IPS-15b (cell line): ENCODE data around the gene BCL6B.
A peak's percentile ranks its signal among the peaks of the same experiment; 100 is the strongest.

Source experiments
- H3K27me3 ChIP-seq: one replicate; pipeline ENCODE4 v1.6.1; 2013; ENCODE audit warnings: low read length; ENCODE audit not compliant: control insufficient read depth, insufficient read depth
- H3K36me3 ChIP-seq: one replicate; pipeline ENCODE4 v1.6.1; 2013; ENCODE audit warnings: low read length; ENCODE audit not compliant: control insufficient read depth, insufficient read depth
- H3K4me1 ChIP-seq: one replicate; pipeline ENCODE4 v1.6.1; 2013; ENCODE audit warnings: mild to moderate bottlenecking, low read length; ENCODE audit not compliant: control insufficient read depth, insufficient read depth
- H3K4me3 ChIP-seq: one replicate; pipeline ENCODE4 v1.5.1; 2013; ENCODE audit warnings: low read depth, low read length
- H3K9ac ChIP-seq: one replicate; pipeline ENCODE4 v1.6.1; 2013; ENCODE audit warnings: low read depth, mild to moderate bottlenecking, low read length
- H3K9me3 ChIP-seq: one replicate; pipeline ENCODE4 v1.6.1; 2013; ENCODE audit warnings: mild to moderate bottlenecking, low read length; ENCODE audit not compliant: control insufficient read depth, insufficient read depth

BCL6B gene

GRCh38 chr17:6997171-6997570 lies 25.7 kb upstream of the BCL6B start:
- no peak overlapping the region for H3K4me3 ChIP-seq
- H3K9me3 ChIP-seq = no peaks in the 10 kb centered on the region
- H3K27me3 ChIP-seq = peaks cover 32% of the 10 kb centered on the region
- peaks cover 16% of the 10 kb centered on the region for H3K36me3 ChIP-seq
- H3K9ac ChIP-seq = no peak overlapping the region
- H3K4me1 ChIP-seq = peaks cover 3% of the 10 kb centered on the region

DNA sequence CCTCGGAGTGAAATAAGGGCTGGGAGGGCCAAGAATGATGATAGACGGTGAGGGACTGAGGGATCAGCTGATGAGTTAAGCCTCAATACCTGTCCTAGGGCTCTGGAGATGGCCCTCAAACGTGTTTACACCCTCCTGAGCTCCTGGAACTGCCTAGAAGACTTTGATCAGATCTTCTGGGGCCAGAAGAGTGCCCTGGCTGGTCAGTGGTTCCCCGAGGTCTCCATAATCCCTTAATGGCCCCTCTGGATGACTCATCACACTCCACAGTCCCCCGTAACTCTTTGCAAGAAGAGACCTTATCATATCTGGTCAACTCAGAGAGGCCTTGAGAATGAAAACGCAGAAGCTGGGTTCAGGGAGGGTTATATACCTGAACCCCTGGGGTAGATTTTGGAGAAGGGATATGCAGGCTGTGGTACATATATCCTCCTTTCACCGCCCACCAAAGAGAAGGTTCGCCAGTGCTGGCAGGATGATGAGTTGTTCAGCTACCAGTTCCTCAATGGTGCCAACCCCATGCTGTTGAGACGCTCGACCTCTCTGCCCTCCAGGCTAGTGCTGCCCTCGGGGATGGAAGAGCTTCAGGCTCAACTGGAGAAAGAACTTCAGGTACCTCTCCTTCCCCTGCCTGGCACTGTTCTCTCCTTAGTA lies 23.9 kb upstream of the BCL6B start:
- peaks cover 17% of the 10 kb centered on the region for H3K36me3 ChIP-seq
- no peaks in the 10 kb centered on the region for H3K9me3 ChIP-seq
- H3K27me3 ChIP-seq = peaks cover 24% of the 10 kb centered on the region
- H3K4me3 ChIP-seq = no peak overlapping the region
- H3K9ac ChIP-seq = no peak overlapping the region
- H3K4me1 ChIP-seq = peaks cover 3% of the 10 kb centered on the region

DNA sequence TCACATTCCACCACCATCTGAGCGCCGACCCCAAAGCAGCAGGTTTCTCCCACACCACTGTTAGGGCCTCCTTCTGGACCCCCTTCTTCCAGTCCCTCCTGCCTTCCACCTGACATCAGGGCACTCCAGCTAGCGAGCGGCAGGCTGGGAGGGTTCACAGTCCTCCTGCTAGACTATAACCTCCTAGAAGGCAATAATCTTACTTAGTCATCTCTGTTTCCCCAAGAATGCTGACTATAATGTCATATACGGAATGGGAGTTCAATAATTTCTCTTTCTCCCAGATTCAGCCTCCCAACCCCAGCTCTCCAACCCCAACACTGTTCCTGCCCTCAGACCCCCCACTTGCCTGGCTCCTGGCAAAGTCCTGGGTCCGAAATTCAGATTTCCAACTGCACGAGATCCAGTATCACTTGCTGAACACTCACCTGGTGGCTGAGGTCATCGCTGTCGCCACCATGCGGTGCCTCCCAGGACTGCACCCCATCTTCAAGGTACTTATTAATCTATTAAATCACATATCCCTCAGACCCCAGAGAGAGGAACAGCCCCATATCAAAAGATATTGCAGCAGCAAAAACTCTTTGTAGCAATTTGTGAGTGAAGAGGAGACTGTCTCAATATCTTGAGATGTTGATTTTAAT lies 21.4 kb upstream of the BCL6B start:
- Histone ChIP-seq H3K4me3 (no peak overlapping the region), H3K4me1 (no peaks in the 10 kb centered on the region), H3K9me3 (no peaks in the 10 kb centered on the region), H3K27me3 (peaks cover 8% of the 10 kb centered on the region), H3K9ac (no peak overlapping the region), H3K36me3 (peaks cover 14% of the 10 kb centered on the region)

DNA sequence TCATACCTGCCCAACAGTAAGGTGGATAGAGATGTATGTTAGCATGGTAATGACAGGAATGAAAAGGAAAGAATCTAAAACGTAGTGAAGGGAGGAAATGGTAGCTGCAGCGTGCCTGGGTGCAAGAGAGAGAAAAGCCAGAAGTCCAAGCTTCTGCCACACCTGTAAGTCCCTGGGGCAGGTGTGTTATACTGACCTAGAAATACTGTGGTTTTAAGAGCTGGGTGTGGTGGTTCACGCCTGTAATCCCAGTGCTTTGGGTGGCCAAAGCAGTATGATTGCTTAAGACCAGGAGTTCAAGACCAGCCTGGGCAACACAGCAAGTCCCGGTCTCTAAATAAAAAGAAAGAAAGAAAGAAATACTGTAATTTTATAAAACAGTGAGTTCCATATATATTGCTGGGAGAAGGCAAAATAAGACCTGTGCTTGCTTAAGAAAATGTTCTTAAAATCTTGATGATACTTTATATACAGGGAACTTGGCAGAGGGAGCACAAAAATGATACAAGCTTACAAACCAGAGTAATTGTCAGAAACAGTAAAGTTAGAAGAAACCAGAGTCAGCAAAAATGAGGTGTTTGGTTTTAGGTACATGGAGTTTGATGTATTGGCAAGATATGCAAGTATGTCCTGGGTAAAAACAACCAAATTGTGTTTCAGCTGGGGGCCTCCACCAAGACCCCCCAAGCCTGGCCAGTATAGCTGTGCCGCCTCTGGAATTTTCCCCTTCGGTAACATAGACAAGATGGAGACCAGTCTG lies 20.4 kb upstream of the BCL6B start:
- Histone ChIP-seq H3K4me3 (no peak overlapping the region), H3K27me3 (no peaks in the 10 kb centered on the region), H3K4me1 (no peaks in the 10 kb centered on the region), H3K9me3 (no peaks in the 10 kb centered on the region), H3K36me3 (peaks cover 13% of the 10 kb centered on the region), H3K9ac (no peak overlapping the region)

DNA sequence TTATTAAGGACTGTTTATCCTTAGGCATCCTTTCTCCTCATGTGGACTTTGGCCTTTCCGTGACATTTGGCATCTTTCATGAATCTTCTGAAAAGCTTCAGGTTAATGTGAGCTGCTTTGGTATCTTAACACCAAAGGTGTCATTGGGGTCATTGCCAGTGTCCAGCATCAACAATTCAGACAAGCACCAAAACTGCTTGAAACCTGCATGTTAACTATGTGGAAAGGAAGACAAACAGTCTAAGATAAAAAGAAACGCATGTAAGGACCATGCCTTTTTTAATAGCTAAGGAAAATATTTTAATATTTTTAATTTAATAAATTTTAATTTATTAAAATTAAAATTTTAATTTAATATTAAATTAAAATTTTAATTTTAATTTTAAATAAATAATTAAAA lies 19.1 kb upstream of the BCL6B start:
- Histone ChIP-seq H3K4me1 (no peaks in the 10 kb centered on the region), H3K36me3 (peaks cover 13% of the 10 kb centered on the region), H3K9me3 (no peaks in the 10 kb centered on the region), H3K9ac (no peak overlapping the region), H3K27me3 (no peaks in the 10 kb centered on the region), H3K4me3 (no peak overlapping the region)

- no peaks in the 10 kb centered on the region for H3K4me1 ChIP-seq
- no peak overlapping the region for H3K9ac ChIP-seq
- no peak overlapping the region for H3K4me3 ChIP-seq
- H3K9me3 ChIP-seq = no peaks in the 10 kb centered on the region
- no peaks in the 10 kb centered on the region for H3K27me3 ChIP-seq
- H3K36me3 ChIP-seq = peaks cover 7% of the 10 kb centered on the region
These were observed 18.2 kb upstream of the BCL6B start for GRCh38 chr17:7004398-7005253.

- no peaks in the 10 kb centered on the region for H3K9me3 ChIP-seq
- H3K4me1 ChIP-seq = no peaks in the 10 kb centered on the region
- H3K9ac ChIP-seq = no peak overlapping the region
- H3K36me3 ChIP-seq = peaks cover 4% of the 10 kb centered on the region
- no peaks in the 10 kb centered on the region for H3K27me3 ChIP-seq
- H3K4me3 ChIP-seq = no peak overlapping the region
These were observed 17.1 kb upstream of the BCL6B start for GRCh38 chr17:7005716-7006115.

GRCh38 chr17:7007143-7007542 lies 15.7 kb upstream of the BCL6B start:
- no peaks in the 10 kb centered on the region for H3K9me3 ChIP-seq
- no peaks in the 10 kb centered on the region for H3K27me3 ChIP-seq
- no peaks in the 10 kb centered on the region for H3K4me1 ChIP-seq
- H3K36me3 ChIP-seq = peaks cover 1% of the 10 kb centered on the region
- no peak overlapping the region for H3K4me3 ChIP-seq
- no peak overlapping the region for H3K9ac ChIP-seq

GRCh38 chr17:7010523-7010922 lies 12.3 kb upstream of the BCL6B start:
- Histone ChIP-seq H3K9me3 (no peaks in the 10 kb centered on the region), H3K36me3 (no peaks in the 10 kb centered on the region), H3K4me1 (peaks cover 2% of the 10 kb centered on the region), H3K4me3 (no peak overlapping the region), H3K9ac (no peak overlapping the region), H3K27me3 (peaks cover 4% of the 10 kb centered on the region)

- Histone ChIP-seq H3K36me3 (no peaks in the 10 kb centered on the region), H3K9ac (no peak overlapping the region), H3K9me3 (no peaks in the 10 kb centered on the region), H3K4me3 (peak overlapping the region; percentile 78), H3K4me1 (peaks cover 2% of the 10 kb centered on the region), H3K27me3 (peaks cover 8% of the 10 kb centered on the region)
These were observed 11.4 kb upstream of the BCL6B start for GRCh38 chr17:7011415-7011814.

GRCh38 chr17:7011942-7012254 lies 11.0 kb upstream of the BCL6B start:
- Histone ChIP-seq H3K4me3 (peak overlapping the region; percentile 78), H3K4me1 (peaks cover 2% of the 10 kb centered on the region)

More at GRCh38 chr17:7011942-7012254, 11.0 kb upstream of the BCL6B start:
- H3K9me3 ChIP-seq = no peaks in the 10 kb centered on the region
- H3K27me3 ChIP-seq = peaks cover 8% of the 10 kb centered on the region
- H3K9ac ChIP-seq = peak overlapping the region; percentile 94
- H3K36me3 ChIP-seq = peaks cover 4% of the 10 kb centered on the region
